NCI-H69 (cell line): ENCODE results near the gene CCBE1.
A peak's percentile ranks its signal among the peaks of the same experiment; 100 is the strongest.
"Not testable (repeated sequence)": the region's sequence is repeated elsewhere in the genome, so short reads cannot be mapped to it uniquely, and the experiment has no call there.

Experiments
- DNase-seq: peaks from one replicate; lab custom pipeline; 2025; lab: John Stamatoyannopoulos, UW

CCBE1 gene

GRCh38 chr18:59681521-59682004 lies 15.7 kb downstream of the CCBE1 start:
- peak; percentile 97 for DNase-seq

GRCh38 chr18:59681051-59681450 lies 16.2 kb downstream of the CCBE1 start:
- peak; percentile 63 for DNase-seq

GRCh38 chr18:59675346-59675745 lies 21.9 kb downstream of the CCBE1 start:
- DNase-seq: no peak

GRCh38 chr18:59674903-59675270 lies 22.3 kb downstream of the CCBE1 start:
- DNase-seq: no peak

DNA sequence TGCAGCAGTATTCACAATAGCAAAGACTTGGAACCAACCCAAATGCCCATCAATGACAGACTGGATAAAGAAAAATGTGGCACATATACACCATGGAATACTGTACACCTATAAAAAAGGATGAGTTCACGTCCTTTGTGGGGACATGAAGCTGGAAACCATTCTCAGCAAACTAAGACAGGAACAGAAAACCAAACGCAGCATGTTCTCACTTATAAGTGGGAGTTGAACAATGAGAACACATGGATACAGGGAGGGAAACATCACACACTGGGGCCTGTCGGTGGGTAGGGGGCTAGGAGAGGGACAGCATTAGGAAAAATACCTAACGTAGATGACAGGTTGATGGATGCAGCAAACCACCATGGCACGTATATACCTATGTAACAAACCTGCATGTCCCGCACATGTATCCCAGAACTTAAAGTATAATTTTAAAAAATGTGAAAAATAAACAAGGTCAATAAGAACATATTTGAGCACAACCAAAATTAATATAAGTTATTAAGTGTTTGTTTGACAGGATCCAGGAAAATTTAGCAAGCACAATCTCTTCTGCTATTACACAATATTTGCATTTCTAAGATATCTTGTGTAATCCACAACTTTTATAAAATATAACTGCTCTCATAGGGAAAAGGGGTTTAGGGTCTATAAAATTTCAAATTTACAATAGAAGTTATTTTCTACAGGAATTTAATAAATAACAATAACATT lies 22.9 kb downstream of the CCBE1 start:
- no peak for DNase-seq

DNA sequence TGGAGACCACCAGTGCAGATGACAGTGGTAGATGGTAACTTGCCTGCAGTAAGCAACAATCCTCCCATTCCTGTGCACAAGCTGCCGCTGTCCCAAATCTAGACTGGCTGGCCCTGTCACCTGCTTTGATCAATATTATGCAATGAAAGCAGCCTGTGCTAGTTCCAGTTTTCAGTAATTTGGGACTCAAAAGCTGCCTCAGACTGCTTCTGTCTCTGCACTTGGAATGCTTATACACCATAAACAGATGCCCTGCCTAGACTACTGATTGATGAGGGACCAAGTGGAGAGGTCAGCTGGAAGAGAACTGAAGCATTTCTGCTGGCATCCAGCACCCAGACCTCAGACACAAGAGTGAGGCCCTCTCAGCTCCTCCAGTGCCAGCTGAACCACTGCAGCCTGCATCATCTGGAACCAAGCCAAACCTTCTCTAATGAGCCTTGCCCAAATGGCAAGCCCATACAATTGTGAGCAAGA lies 24.9 kb downstream of the CCBE1 start:
- DNase-seq: peak; percentile 97

GRCh38 chr18:59671551-59671950 lies 25.7 kb downstream of the CCBE1 start:
- peak; percentile 78 for DNase-seq

GRCh38 chr18:59669872-59670657 lies 27.2 kb downstream of the CCBE1 start:
- no peak for DNase-seq

GRCh38 chr18:59667488-59667887 lies 29.7 kb downstream of the CCBE1 start:
- DNase-seq: no peak

GRCh38 chr18:59666007-59666402 lies 31.2 kb downstream of the CCBE1 start:
- not testable (repeated sequence) for DNase-seq

- DNase-seq: peak; percentile 37
Observed at GRCh38 chr18:59665057-59666006, 31.9 kb downstream of the CCBE1 start.

DNA sequence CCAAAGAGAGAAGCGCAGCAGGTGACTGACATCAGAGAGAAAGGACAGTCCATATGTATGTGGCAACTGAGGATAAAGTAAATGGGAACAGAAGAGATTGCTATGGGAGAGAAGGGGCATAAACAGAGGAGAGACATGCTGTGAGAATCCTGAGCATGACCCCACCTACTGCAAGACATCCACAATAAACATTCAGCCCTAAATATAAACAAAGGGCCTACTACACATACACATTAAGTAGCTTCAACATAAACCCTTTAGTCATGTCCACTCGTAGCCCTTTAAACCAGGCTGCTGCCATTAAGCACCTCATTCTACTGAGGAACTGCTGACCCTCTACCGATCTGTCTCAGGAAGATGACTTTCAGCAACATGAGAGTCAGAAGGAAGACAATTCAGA lies 32.9 kb downstream of the CCBE1 start:
- DNase-seq: no peak

GRCh38 chr18:59663096-59663495 lies 34.1 kb downstream of the CCBE1 start:
- no peak for DNase-seq

DNA sequence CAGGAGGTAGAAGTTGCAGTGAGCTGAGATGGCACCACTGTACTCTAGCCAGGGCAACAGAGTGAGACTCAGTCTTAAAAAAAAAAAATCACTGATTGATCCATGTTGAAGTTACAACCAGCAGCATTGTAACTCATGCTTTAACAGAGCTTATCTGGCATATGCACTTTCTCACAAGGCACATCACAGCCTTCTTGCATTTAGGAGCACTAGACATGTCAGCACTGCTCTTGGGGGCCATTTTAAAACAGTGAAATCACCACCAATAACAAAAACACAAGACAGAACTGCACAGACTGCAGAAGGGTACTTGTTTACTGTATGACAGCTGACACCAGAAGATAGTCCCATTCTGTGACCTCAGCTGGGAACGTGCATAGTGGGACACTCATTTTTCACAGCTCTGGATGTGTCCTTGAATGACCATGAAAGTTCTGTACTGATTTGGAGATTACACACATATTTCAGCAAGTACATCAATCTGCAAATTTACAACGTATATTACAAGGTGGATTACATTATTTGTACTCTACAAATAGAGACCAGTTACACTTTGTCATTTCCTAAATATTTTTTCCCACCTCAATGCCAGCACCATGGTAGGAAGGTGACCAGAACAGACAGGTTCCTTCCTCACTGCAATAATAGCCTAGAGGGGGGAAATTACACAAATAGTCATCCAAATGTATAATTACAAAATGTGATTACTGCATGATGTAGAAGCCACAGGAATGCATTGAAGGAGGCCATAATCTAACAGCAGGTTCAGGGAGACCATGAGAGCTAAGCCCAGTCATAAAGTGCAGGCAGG lies 35.1 kb downstream of the CCBE1 start:
- peak; percentile 94 for DNase-seq

DNA sequence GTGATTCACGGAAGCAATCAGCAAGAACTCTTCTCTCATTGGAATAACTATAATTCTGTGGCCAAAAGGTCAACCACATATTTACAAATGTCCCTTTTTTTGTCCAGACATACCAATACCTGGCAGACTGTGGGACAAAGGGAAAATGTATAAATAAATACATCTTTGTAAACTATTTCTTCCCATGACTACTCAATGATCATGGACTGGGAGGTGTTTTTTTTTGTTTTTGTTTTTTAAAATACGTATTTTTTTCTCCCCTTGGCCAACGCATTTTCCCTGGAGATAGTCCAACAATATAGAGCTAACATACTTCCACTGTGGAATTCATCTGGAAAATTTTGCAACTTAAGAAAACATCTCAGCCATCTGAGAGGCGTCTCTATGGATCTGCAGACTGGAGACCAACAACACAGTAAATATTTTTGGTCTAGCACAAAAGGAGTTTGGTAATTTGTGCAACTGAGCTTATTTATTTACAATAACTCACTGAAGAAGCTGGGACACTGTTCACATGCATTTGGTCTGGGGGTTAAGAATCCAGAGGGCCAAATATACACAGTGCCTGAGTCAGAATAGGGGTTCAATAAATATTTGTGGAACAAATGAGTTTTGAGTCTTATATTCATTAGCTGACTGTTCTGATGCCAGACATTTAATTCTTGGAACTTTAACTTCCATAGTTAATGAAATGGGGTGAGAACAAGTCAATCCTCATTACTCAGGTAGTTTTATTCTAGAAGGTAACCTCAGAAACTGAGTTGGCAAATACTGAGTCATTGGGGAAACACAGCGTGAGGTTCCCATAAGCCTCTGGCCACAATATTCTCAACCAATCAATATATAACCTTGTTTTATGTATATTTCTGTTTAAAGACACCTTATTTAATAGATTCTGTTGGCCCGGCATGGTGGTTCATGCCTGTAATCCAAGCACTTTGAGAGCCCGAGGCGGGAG lies 36.2 kb downstream of the CCBE1 start:
- no peak for DNase-seq

- no peak for DNase-seq
Observed at GRCh38 chr18:59660366-59660765, 36.9 kb downstream of the CCBE1 start.

DNA sequence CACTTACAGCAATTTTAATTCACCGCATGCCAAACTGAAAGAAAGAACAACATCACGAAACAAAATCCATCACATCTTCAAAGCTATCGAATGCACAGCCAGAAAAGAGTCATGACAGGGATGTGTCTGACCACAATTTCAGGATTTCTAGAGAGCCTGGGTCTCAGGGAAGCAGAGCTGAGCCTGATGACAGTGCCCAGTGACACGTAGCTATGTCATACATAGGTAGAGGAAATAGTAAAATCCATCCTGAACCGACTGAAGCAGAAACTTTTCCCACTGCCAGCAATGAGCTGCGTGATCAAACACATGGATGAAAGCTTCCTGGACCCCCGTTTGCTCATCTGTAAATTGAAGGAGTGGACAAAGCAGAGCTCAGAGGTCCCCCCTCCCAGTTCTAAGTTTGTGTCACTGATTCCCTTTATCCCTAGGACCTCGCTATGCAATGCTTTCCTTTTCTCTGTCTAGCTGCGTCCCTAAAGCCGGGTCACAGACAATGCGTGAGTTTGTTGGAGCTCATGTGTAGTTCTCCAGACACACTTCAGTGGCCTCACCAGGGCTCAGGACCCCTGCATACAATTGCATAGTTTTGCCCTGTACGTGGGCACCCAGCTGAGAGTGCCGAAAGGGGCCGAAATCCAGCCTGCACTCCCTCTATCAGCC lies 37.6 kb downstream of the CCBE1 start:
- DNase-seq: no peak

GRCh38 chr18:59658941-59659340 lies 38.3 kb downstream of the CCBE1 start:
- no peak for DNase-seq

GRCh38 chr18:59657012-59657411 lies 40.2 kb downstream of the CCBE1 start:
- DNase-seq: peak; percentile 57
